PC-3 (cell line): Measurements from ENCODE around the gene SYPL1. TPM values are rescaled to one million over a fixed set of nuclear protein-coding genes. Genes with fewer than 3 reads are reported as not detected.

Experiments
- ATAC-seq: fragments of 200-7000 bp; cut with Tn5 transposase; 2 replicates; pipeline ENCODE4 v1.9.1; 2020; ENCODE audit warnings: mild to moderate bottlenecking, moderate library complexity
- Bru-seq: library from RNA; stranded (reverse); fragments of 400-500 nt; gene quantifications from one replicate; lab custom pipeline; 2021; lab: Mats Ljungman, UMichigan
- BruChase-seq, 2 experiments: library from RNA; stranded (reverse); fragments of 400-500 nt; gene quantifications; one replicate each; lab custom pipeline; 2021; lab: Mats Ljungman, UMichigan
- BruUV-seq: library from RNA; stranded (reverse); fragments of 400-500 nt; replicated peaks from 2 replicates; lab custom pipeline; 2021; lab: Mats Ljungman, UMichigan
- CTCF ChIA-PET: fragments of 300-600 bp; sonication (Branson Sonifier 250); formaldehyde crosslinking; loops from one replicate; lab custom pipeline; 2022; ENCODE audit warnings: antibody characterized with exemption; lab: Charles Lee
- POLR2A ChIA-PET: fragments of 300-600 bp; sonication (Branson Sonifier 250); formaldehyde crosslinking; loops from one replicate; lab custom pipeline; 2022; ENCODE audit warnings: antibody characterized with exemption; ENCODE audit not compliant: unreplicated experiment; lab: Charles Lee
- DNase-seq: peaks from one replicate; pipeline ENCODE4 v3.0.0-alpha.2; 2015
- H2AFZ ChIP-seq: fragments of 300-600 bp; sonication (generic); 2 replicates; pipeline ENCODE4 v1.6.0; 2016; ENCODE audit warnings: antibody characterized with exemption, low read length
- H3F3A ChIP-seq: fragments of 300-600 bp; sonication (generic); one replicate; pipeline ENCODE4 v1.6.0; 2017; ENCODE audit warnings: antibody characterized with exemption, low read length, control low read depth, mild to moderate bottlenecking; ENCODE audit not compliant: unreplicated experiment
- H3K27ac ChIP-seq: fragments of 300-600 bp; sonication (generic); 2 replicates; pipeline ENCODE4 v1.5.1; 2016; ENCODE audit warnings: mild to moderate bottlenecking, low read length
- H3K27me3 ChIP-seq: fragments of 300-600 bp; sonication (generic); 2 replicates; pipeline ENCODE4 v1.6.1; 2016; ENCODE audit warnings: low read length, mixed read lengths
- H3K36me3 ChIP-seq: fragments of 300-600 bp; sonication (generic); 2 replicates; pipeline ENCODE4 v1.6.1; 2016; ENCODE audit warnings: low read depth, mixed run types, low read length, mixed read lengths
- H3K4me1 ChIP-seq: fragments of 300-600 bp; sonication (generic); 2 replicates; pipeline ENCODE4 v1.5.1; 2016; ENCODE audit warnings: low read length; ENCODE audit not compliant: insufficient read depth
- H3K4me2 ChIP-seq: fragments of 300-600 bp; sonication (generic); 2 replicates; pipeline ENCODE4 v1.6.0; 2016; ENCODE audit warnings: low read length
- H3K4me3 ChIP-seq: fragments of 300-600 bp; sonication (generic); 2 replicates; pipeline ENCODE4 v1.5.1; 2016; ENCODE audit warnings: mild to moderate bottlenecking, low read length, mixed read lengths
- H3K79me2 ChIP-seq: fragments of 300-600 bp; sonication (generic); 2 replicates; pipeline ENCODE4 v1.6.1; 2017; ENCODE audit warnings: low read length, mixed read lengths
- H3K9ac ChIP-seq: fragments of 300-600 bp; sonication (generic); 2 replicates; pipeline ENCODE4 v1.6.0; 2016; ENCODE audit warnings: mild to moderate bottlenecking, low read length
- H3K9me2 ChIP-seq: fragments of 300-600 bp; sonication (generic); replicated peaks from 2 replicates; pipeline ENCODE4 v1.6.1; 2016; ENCODE audit warnings: mixed run types, low read length, mixed read lengths
- H3K9me3 ChIP-seq: fragments of 300-600 bp; sonication (generic); 2 replicates; pipeline ENCODE4 v1.6.1; 2016; ENCODE audit warnings: low read length, mixed read lengths
- H4K20me1 ChIP-seq: fragments of 300-600 bp; sonication (generic); 2 replicates; pipeline ENCODE4 v1.6.1; 2016; ENCODE audit warnings: low read length, mixed read lengths
- EZH2 ChIP-seq: fragments of 300-600 bp; sonication (generic); IDR thresholded peaks from one replicate; pipeline ENCODE4 v1.6.1; 2017; ENCODE audit warnings: antibody characterized with exemption, mild to moderate bottlenecking, low read length; ENCODE audit not compliant: unreplicated experiment
- EZH2phosphoT487 ChIP-seq: fragments of 300-600 bp; sonication (generic); IDR thresholded peaks from 2 replicates; pipeline ENCODE4 v1.6.1; 2018; ENCODE audit warnings: mild to moderate bottlenecking, antibody characterized with exemption, low read length, borderline replicate concordance
- intact Hi-C: fragments of 100-400 bp; cut with micrococcal nuclease; formaldehyde crosslinking; loops from 2 replicates; pipeline ENCODE4 v1.9.0; 2023
- long read RNA-seq: library from polyadenylated mRNA; unstranded; transcript quantifications from one replicate; pipeline ENCODE4 v2.0.0, GENCODE V29; 2021; ENCODE audit not compliant: unreplicated experiment
- total RNA-seq: library from RNA; depleted of rRNA; stranded (reverse); fragments of >200 nt; gene quantifications from 2 replicates; pipeline ENCODE4 v1.2.3, GENCODE V29; 2014; rRNA removed
- TF ChIP-seq, protein P1 (sequence below): fragments of 300-600 bp; sonication (generic); conservative IDR thresholded peaks from 2 replicates; pipeline ENCODE4 v1.5.1; 2017; ENCODE audit warnings: antibody characterized with exemption, low read depth, mild to moderate bottlenecking, low read length

Gene SYPL1
- total RNA-seq (45.9 and 57.9 TPM in 2 replicates), Bru-seq, nascent RNA (percentile 93 among the genes with signal in this experiment), BruChase-seq, experiment 1, labeled RNA remaining after a 6-hour chase (percentile 96 among the genes with signal in this experiment), BruChase-seq, experiment 2, labeled RNA remaining after a 2-hour chase (percentile 90 among the genes with signal in this experiment)
- long read RNA-seq, transcript SYPL1-202 (5 exons, 2,151 nt) = major isoform, 479 of 581 reads
- long read RNA-seq, partial matches to known transcripts = 3 of 581 reads
- long read RNA-seq, other reads (novel, unspliced or antisense) = 96 of 581 reads

DNA sequence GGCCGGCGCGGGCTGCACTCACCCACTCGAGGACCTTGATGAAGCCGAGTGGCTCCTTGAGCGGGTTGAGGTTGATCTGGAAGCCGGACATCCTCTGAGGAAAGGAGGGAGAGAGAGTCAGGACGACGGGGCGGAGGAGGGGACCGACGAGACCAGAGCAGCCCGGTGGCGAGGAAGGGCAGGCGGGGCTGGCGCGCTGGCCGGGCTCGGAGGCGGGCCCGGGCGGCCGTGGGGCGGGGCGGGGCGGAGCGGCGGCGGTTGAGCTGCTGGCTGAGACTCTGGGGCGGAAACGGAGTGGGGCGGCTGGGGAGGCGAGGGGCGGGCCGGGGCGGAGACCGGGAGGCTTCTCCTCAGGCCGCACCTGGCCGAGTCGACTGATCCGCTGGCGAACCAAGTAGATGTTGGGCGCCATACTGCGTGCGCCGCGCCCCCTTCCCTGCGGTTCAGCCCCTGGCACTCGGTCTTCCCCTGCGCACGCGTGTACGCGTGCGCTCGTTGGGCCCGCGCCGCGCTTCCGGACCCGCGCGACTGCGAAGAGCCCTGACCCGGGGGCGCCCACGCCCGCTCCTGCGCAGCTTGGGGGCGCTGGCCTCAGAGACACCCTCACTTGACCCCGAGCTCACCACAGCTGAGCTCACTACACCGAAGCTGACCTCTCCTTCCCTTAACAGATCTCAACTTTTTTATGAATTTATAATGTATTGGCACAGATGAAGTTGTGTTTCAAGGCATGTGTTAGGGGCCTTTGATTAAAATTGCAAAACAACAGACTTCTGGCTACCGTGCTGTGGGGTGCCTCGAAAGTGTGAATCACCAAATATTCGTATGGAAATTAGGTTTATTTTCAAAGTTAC is at the start of gene SYPL1:
Gene SYPL1 (minus strand): TSS at position 195 of the 854 bp plus-strand sequence. CDS start 104 bp downstream, at position 91.
- peak within 1 kb of the TSS; percentile 71 for H3K27ac ChIP-seq
- no peaks in the 10 kb centered on the region for H3K9me2 ChIP-seq
- BruUV-seq = no TSS peak
- TF ChIP-seq, protein P1, sequence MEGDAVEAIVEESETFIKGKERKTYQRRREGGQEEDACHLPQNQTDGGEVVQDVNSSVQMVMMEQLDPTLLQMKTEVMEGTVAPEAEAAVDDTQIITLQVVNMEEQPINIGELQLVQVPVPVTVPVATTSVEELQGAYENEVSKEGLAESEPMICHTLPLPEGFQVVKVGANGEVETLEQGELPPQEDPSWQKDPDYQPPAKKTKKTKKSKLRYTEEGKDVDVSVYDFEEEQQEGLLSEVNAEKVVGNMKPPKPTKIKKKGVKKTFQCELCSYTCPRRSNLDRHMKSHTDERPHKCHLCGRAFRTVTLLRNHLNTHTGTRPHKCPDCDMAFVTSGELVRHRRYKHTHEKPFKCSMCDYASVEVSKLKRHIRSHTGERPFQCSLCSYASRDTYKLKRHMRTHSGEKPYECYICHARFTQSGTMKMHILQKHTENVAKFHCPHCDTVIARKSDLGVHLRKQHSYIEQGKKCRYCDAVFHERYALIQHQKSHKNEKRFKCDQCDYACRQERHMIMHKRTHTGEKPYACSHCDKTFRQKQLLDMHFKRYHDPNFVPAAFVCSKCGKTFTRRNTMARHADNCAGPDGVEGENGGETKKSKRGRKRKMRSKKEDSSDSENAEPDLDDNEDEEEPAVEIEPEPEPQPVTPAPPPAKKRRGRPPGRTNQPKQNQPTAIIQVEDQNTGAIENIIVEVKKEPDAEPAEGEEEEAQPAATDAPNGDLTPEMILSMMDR = 0 out of 2 replicates have a peak, but pooled peaks have one; percentile 20
- TF ChIP-seq EZH2 = no peak
- H3F3A ChIP-seq = no peaks in the 10 kb centered on the region
- peak within 1 kb of the TSS; percentile 91 for H3K9ac ChIP-seq
- H3K79me2 ChIP-seq = peaks cover 44% of the 10 kb centered on the region
- H2AFZ ChIP-seq = peak within 1 kb of the TSS; percentile 84
- H3K4me2 ChIP-seq = peak within 1 kb of the TSS; percentile 80
- peaks cover 30% of the 10 kb centered on the region for H4K20me1 ChIP-seq
- peak; percentile 94 for DNase-seq
- intact Hi-C loops = loop anchor here (2.0 to 5.0 kb wide), 2 partner anchors 40 to 172 kb away; partner anchors contain the start of gene NAMPT
- peak within 1 kb of the TSS; percentile 90 for H3K4me3 ChIP-seq
- H3K27me3 ChIP-seq = no peaks in the 10 kb centered on the region
- H3K36me3 ChIP-seq = no peaks in the 10 kb centered on the region; the same call in 1 of the 2 replicates
- peak; percentile 82 for ATAC-seq
- ChIA-PET CTCF (interaction anchor here (0.5 to 1.5 kb wide), 7 partner anchors 42 to 1970 kb away, joined by 3 to 10 read pairs (median 6); no protein-coding TSS in a partner anchor), POLR2A (interaction anchor here (0.6 to 1.8 kb wide), 10 partner anchors 8 to 639 kb away, joined by 3 to 25 read pairs (median 8); no protein-coding TSS in a partner anchor)
- no peaks in the 10 kb centered on the region for H3K9me3 ChIP-seq
- H3K4me1 ChIP-seq = peaks cover 30% of the 10 kb centered on the region

DNA sequence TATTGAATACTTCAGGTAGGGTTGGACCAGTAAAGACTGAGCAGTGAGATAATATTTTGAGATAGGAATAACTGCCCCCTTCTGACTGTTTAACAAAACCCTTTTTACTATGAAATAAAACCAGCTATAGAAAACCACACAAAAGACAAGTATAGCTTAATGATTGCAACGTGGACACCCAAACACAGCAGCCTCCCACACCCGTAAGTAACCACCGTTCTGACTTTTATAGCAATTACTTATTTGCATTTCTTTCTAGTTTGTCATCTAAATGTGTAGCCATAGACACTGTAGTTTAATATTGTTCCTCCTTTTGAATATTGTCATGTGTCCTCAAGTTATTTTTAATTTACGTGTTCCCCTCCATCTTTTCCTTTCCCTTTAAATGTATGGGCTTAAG is 42.9 kb upstream of the SYPL1 start:
- ATAC-seq (no peak; the same call in 1 of the 2 replicates), DNase-seq (no peak)
- ChIA-PET POLR2A (no interaction called here), CTCF (interaction anchor here (0.8 to 1.0 kb wide), 2 partner anchors 96 to 99 kb away, joined by 4 read pairs; no protein-coding TSS in a partner anchor)
- Histone ChIP-seq H2AFZ (no peak overlapping the region), H3K27me3 (0 out of 2 replicates have a peak, but pooled peaks cover 4% of the 10 kb centered on the region), H3K79me2 (no peaks in the 10 kb centered on the region), H3K9ac (no peak overlapping the region), H3K9me2 (no peaks in the 10 kb centered on the region), H3K36me3 (no peaks in the 10 kb centered on the region), H3K4me3 (no peak overlapping the region), H3K9me3 (peaks cover 6% of the 10 kb centered on the region; the same call in 1 of the 2 replicates), H4K20me1 (no peaks in the 10 kb centered on the region), H3K4me2 (no peak overlapping the region), H3K27ac (no peak overlapping the region), H3K4me1 (peaks cover 8% of the 10 kb centered on the region), H3F3A (no peaks in the 10 kb centered on the region)
- TF ChIP-seq, protein P1 = no peak
- TF ChIP-seq EZH2 (no peak), EZH2phosphoT487 (no peak)
- no TSS peak for BruUV-seq
- intact Hi-C loops = loop anchor here (10.0 kb wide), 1 partner anchor 500 kb away; no protein-coding TSS in a partner anchor
